HG02840 (cell line): ENCODE results near the gene SLC8A3.

ENCODE experiments used
- ATAC-seq: cut with Tn5 transposase; IDR thresholded peaks from one replicate; pipeline ENCODE4 v1.9.1; 2021; ENCODE audit warnings: mild to moderate bottlenecking, moderate library complexity, moderate number of reproducible peaks; ENCODE audit not compliant: unreplicated experiment, low FRiP score

SLC8A3 gene

GRCh38 chr14:70073924-70074566, 114.7 kb downstream of the SLC8A3 start:
- ATAC-seq = no peak

DNA sequence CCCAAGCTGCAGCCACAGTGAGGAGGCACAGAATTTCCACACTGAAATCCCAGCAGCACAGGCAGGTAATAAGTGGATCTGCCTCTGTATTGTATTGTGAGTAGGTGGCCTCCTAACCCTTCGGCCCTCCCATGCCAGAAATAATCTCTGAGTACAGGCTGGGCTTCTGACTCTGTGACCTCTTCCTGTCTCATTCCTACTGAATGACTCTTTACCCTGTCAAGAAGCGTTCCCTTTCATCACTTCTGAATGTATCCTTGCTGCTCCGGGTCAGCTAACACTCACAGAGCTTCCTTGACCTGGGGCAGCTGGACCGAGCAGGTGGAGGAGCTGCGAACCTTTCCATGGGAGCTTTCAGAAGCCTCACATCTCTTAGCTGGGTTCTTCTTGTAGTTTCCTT, 119.6 kb downstream of the SLC8A3 start:
- no peak for ATAC-seq

DNA sequence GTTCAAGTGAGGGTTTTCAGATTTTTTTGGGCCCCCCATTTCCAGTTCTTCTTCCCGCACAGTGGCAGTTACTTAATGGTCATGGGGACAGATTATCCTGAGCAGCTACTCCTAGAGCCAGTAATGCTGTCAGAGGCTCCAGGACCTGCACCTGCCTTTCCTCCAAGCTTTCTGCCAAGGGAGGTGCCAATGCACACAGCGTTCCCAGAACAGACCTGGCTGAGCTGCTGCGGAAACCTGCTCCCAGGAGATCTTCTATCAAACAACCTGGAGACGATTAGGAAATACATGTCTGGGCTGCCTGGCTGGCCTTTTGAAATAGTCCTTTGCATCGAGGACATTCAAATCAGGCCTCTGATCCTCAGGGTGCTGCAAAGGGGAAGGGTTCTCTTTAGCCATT, 120.9 kb downstream of the SLC8A3 start:
- ATAC-seq = no peak

GRCh38 chr14:70064136-70064865, 124.5 kb downstream of the SLC8A3 start:
- ATAC-seq = no peak

- no peak for ATAC-seq
These were observed 127.6 kb downstream of the SLC8A3 start for GRCh38 chr14:70061108-70061507.

DNA sequence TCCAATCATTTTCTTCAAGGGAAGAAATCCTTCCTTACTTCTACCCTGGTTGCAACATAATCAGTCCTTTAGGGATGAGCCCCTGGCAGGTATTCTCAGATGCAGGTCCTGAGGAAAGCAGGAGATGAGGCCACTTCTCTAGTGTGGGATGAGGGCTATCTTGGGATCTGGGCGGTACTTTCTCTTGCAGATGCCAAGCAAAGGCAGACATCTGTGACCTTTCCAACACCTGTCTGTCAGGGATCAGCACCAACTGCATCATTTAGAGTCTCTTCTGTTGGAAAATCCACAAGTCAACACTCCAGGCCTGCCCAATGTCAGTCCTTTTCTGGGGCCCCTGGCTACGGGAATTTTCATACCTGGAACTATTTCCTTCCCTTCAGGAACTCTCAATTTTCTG, 129.2 kb downstream of the SLC8A3 start:
- no peak for ATAC-seq

GRCh38 chr14:70057519-70058136, 131.1 kb downstream of the SLC8A3 start:
- no peak for ATAC-seq

GRCh38 chr14:70052990-70053389, 135.8 kb downstream of the SLC8A3 start:
- no peak for ATAC-seq

DNA sequence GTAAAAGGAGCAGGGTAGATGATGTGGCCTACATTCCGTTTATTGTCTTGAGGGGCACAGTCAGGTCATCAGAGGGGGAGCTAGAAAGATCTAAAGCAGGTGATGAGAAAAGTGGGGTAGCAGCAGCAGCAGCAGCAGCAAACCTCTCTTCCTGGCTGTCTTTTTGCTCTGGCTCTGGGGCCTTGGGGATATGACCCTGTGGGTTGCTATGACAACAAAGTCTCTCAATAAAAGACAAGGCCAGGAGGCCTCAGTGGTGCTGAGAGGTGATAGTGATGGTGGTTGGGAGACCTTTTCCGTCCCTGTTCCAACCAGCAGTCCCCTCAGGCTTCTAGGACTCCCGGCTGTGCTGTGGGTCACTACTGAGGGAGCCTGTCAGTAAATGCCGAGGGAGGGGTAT, 138.6 kb downstream of the SLC8A3 start:
- ATAC-seq = no peak

GRCh38 chr14:70049605-70050004, 139.1 kb downstream of the SLC8A3 start:
- no peak for ATAC-seq

- no peak for ATAC-seq
These were observed 140.5 kb downstream of the SLC8A3 start for GRCh38 chr14:70048313-70048654.

DNA sequence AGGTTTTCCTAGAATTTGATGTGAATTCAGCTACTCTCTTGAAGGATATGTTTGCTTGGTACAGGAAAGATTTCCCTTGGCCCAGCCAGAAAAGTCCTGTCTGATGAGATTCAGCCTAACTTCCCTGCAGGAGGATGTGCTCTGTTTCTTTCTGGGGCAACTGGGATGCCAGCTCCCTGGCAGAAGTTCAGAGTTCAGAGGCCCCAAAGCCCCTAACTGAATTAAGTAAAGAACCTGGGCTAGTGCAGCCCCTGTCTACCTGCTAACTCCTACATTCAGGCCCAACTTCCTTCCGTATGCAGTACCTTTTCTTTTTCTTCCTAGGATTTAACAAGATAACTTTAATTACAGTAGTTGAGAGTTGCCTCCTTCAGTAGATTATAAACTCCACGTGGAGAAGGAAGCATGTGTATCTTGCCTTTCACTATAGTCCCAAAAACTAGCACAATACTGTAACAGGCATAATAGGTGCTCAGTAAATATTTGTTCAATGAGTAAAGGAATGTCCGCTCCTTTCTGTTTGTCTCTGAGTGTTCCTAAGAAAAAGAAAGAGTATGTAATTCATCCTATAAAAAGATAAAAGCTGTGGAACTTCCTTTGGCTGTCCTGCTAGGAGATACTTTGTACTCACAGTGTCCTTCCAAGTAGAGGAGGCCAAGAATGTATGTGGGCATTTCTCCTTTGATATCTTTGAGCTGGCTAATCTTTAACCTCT, 141.0 kb downstream of the SLC8A3 start:
- ATAC-seq = no peak

- no peak for ATAC-seq
These were observed 142.8 kb downstream of the SLC8A3 start for GRCh38 chr14:70045844-70046535.

DNA sequence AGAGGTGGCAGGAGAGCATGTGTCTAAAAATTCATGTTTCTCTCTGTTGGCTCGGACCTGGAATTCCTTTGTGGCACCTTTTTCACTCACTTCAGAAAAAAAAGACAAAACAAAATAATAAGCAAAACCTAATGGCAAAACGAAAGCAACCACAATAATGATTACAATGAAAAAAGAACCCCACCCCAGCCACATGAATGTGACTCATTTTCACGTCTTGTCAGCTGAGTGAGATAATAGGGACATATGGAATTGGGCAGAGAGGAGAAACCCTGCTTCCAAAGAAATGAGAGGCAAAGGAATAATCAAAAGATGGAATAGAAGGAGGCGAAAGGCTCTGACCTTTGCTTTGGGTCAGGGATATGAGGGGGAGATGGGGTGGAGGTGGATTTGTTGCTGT, 143.4 kb downstream of the SLC8A3 start:
- ATAC-seq = no peak

GRCh38 chr14:70043001-70043400, 145.8 kb downstream of the SLC8A3 start:
- no peak for ATAC-seq

- ATAC-seq = no peak
These were observed 152.1 kb downstream of the SLC8A3 start for GRCh38 chr14:70036665-70037064.

DNA sequence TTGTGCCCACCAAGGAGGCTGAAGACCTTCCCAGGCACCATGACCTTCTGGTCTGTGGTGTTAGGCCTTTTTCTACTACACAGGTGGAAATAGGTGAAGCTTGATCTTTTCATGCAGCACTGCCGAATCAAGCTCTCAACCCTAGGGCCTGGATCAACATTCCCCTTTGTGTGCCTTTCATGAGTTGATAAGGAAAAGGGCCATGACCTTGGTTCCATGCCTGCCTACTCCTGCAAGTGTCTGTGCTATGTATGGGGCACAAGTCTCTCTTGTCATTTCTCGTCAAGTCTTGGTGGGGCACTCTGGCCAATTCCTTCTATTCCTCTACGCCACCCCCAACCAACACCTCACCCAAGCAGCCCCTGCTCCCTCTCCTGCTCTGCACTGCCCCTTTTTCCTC, 154.5 kb downstream of the SLC8A3 start:
- no peak for ATAC-seq

DNA sequence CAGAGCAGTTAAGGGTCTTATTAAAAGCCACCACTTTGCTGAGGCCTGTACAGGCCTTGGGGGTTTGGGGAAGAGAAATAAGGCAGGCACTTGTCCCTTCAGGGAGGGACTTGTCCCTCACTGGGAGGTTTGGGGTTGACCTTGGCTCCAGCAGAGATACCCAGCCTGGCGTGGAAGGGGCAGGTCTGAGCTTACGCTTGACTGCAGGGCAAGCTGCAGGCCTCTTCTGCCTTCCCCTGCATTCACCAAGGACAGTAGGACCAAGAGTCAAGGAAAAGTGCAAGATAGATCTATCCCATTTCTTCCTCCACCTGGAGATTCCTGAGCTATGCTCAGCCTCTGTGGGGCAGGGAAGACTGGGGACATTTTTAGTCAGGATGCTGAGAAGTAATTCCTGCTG, 155.2 kb downstream of the SLC8A3 start:
- no peak for ATAC-seq

DNA sequence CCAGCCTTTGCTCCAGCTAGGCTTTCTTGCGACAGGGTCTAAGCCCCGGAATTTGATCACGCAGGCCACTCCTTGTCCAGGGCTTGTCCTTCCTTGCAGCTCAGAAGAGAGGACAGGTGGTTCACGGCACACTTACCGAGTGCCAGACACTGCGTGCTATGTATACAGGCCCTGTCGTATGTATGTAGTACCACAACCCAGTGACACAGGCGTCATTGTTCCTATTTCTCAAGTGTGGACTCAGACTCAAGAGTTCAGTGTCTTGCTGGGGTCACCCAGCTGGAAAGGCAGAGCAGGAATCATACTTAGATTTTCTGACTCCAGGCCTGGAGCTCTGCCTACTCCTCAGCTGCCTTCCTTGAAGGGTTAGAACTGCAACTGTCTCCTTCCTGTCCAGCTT, 155.6 kb downstream of the SLC8A3 start:
- no peak for ATAC-seq

DNA sequence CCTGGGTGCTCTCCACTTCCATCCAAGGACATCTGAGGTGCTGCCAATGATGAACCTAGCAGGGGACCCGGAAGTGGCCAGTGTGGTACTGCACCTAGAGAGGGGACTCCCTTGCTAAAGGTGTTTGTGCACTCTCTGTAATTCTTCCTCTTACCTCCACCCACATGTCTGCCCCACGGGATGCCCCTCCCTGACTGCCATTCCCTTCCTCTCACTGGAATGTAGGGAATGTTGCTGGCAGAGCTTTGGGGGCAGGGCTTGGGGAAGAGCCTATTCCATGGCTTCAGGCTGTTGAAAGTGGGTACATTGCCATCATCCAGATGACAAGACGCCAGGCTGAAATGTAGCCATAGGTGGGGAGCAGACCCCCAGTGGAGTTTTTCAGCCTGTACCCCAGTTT, 156.3 kb downstream of the SLC8A3 start:
- no peak for ATAC-seq

GRCh38 chr14:70032016-70032415, 156.7 kb downstream of the SLC8A3 start:
- no peak for ATAC-seq
